Activated gamma-delta T cell (primary cell): ENCODE data around the gene RAB37.

Experiments
- DNase-seq: peaks from one replicate; lab custom pipeline; 2025; lab: John Stamatoyannopoulos, UW
- total RNA-seq, 2 donors: gene quantifications; one replicate each; lab custom pipeline; 2026; lab: John Stamatoyannopoulos, UW

The RAB37 gene, protein sequence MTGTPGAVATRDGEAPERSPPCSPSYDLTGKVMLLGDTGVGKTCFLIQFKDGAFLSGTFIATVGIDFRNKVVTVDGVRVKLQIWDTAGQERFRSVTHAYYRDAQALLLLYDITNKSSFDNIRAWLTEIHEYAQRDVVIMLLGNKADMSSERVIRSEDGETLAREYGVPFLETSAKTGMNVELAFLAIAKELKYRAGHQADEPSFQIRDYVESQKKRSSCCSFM
- 60.1 to 151 reads per million in 2 donors for total RNA-seq

DNA sequence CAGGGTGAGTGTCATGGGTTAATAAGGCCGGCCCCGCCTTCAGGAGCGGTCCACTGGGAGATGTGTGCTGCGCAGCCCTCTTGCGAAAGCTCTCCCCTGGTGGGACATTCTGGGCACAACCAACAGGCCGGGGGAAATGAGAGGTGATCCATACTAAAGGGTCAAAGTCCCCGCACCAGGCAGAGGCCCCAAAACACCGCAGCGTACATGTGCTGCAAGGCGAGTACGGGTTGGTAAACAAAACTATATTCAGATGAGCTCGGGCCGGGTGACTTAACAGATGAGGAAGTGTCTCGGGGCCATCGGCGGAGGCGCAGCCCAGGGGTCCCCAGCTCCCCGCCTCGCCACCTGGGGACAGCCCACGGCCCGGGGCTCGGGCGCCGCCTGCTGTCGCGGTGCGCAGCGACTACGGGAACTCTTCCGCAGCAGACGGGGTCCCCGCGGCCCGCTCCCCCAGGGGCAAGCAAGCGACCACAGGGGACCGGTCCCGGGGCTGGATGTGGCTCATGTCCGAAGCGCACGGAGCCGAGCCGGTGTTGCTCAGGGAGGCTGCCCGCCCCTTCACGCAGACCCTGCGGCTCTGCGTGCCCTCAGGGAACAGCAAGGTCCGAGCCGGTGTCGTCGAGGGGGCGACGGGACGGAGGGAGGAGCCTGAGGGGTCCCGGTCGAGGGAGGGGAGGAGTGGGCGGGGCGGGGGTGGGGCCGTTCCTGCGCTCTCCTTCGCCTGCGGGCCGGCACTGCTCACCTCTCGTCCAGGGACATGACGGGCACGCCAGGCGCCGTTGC is at the start of gene RAB37:
RAB37 (plus strand) TSS at position 744 of the 786 bp plus-strand sequence; CDS start at position 761, 17 bp downstream.
- DNase-seq = no peak

- DNase-seq = no peak
Measured at GRCh38 chr17:74687886-74688285, 49.2 kb upstream of the RAB37 start.

DNA sequence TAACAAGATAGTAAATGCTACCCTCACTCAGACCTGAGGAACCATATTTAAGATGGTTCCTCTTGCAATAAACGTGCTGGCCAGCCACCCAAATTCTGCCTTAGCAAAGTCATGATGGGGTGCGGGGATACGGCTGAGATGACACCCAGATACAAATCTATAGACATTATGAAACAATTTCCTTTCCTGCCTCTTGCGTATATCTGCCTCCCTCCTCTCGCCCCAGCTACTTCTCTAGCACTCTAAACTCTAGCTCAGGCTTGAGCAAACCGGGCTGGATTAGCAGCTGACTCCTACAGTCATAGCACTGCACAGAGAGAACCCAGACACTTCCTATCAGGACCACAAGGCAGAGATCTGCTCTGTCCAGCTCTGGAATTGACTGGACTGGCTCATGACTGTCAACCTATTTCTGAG is 46.6 kb upstream of the RAB37 start:
- DNase-seq = no peak

- DNase-seq = no peak
Measured at GRCh38 chr17:74691151-74691550, 45.9 kb upstream of the RAB37 start.

GRCh38 chr17:74694081-74694480 is 43.0 kb upstream of the RAB37 start:
- no peak for DNase-seq

- no peak for DNase-seq
Measured at GRCh38 chr17:74695629-74696028, 41.4 kb upstream of the RAB37 start.

GRCh38 chr17:74697515-74697914 is 39.5 kb upstream of the RAB37 start:
- no peak for DNase-seq

DNA sequence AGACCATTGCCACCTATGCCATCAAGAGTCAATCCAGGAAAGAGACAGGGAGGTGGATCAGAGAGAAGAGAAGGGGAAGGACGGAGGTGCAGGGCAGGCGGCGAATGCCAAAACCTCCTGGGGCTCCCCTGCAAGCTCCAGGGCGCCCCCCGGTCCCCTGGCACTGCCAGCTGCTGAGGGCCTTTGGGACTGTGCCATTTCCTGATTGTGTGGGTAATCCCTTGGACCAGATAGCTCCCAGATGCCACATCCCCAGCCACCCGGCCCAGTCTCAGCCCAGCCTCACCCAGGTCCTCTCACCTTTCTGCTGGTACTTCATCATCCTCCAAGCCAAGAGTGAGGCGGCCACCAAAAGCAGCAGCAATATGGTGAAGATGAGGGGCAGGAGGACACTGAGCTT is 39.0 kb upstream of the RAB37 start:
- no peak for DNase-seq

DNA sequence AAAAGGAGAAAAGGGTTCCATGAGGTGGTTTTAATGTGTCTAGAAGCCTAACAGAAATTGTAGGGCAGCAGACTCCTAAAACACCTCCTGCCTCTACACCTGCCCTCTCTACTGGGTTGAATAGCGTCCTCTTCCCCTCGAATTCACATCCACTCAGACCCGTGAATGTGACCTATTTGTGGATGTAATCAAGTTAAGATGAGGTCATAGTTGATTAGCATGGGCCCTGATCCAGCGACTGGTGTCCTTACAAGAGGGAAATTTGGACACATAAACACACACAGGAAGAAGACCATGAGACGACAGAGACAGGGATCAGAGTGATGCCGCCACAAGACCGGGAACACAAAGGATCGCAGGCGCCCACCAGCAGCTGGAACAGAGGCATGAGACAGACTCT is 37.8 kb upstream of the RAB37 start:
- no peak for DNase-seq

GRCh38 chr17:74702116-74702871 is 34.8 kb upstream of the RAB37 start:
- DNase-seq = no peak

DNA sequence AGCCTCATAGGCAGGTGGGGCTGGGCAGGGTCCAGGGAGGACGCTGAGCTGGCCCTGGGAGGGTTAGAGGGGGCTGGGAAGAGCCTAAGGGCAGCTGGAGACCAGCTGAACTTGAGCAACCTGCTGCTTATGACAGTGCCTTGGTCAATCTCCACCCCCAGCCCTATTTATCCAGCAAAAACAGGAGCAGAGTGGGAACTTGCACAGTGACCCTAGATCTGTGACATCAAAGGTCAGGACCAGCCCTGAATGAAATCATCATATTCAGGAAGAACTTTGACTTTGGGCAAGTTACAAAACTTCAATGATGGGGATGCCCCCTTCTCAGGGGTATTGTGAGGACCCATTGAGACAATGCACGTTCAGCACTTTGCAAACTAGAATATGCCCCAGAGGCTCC is 33.7 kb upstream of the RAB37 start:
- no peak for DNase-seq

DNA sequence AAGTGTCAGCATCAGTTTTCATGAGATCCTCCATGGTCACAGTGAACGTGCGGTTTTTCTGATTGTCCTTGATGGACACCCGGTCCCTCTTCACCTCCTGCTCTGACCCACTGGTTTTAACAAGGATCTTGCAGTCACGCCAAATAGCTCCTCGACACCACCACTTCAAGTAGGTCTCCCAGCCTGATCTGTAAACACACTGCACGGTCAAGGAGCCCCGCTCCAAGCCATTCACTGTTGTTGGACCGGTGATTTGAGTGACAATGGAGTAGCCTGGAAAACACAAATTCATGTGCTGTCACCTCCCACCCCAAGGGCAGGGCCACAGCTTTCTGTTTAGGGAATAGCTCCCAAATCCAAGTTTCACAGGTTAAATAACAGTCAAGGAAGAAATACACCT is 32.5 kb upstream of the RAB37 start:
- no peak for DNase-seq

DNA sequence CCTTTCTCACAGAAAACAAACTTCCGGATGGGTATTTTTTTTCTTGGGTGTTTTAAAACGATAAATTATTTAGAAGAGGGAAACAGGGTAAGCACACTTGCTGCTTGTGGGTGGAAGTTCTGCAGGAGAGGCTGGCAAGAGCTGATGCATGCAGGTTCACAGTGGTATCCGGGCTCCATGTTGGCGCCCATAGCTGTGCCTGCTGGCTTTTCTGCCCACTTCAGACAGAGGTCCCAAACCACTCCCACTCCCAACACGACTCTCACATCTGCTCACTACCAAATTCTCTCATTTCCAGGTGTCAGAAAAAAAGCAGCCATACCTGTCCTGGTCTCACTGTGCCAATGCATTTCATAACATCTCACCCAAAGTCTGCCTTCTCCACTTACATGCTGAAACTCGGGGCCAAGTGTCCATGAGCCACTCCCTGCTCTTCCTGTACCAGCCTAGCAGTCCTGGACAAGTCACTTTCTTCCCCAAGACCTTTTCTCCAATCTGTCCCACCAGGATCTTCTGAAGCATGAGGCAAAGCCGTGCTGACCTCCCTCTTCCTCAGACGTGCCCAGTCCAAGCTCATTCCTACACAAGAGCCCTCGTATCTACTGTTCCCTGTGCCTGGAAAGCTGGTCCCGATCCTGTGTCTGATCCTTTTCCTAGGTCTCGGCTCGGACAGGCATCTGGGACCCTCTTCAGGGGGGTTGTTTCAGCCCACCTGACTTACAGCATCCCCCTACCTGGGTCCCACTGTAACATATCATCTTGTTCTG is 25.8 kb upstream of the RAB37 start:
- no peak for DNase-seq

DNA sequence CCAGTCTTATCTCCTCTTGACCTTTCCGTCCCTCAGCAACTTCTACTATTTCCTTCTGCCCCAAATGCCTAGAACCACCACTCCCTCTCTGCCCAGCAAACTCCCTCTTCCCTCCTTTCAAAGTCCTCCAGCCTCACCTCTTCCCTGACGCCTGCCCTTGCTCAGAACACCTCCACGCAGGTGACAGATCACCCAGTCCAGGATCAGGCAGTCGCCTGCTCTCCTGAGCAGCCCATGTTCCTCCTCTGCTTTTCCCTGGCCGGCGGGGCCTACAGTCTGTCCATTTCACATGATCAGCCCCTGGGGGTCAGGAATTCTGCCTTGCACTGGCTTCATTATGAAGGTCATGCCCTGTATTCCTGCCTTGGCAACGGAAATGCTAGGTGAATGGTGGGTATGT is 24.8 kb upstream of the RAB37 start:
- no peak for DNase-seq

- DNase-seq = no peak
Measured at GRCh38 chr17:74712756-74713155, 24.3 kb upstream of the RAB37 start, which contains the start of gene CD300LF. TSS of gene CD300LF (minus strand) at chr17:74712923. CDS start at chr17:74712866, 57 bp downstream.

- no peak for DNase-seq
Measured at GRCh38 chr17:74713171-74713755, 23.8 kb upstream of the RAB37 start.

DNA sequence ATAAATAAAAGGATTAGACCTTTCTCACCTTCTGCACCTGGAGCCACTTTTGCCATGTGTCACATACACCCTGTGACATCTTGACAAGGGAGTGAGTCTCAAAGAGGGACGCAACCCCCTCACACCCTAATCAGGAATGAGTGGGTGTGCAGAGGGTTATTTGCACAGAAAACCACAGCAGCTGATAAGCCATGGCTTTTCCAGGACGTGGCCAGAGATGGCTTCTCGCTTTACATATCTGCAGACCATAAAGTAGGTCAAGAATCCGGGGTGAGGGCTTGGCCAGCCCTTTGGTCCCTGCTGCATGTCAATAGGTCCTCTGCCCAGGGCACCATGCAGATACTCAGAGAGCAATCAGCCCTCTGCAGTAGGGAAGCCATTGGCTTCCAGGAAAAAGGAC is 21.9 kb upstream of the RAB37 start:
- DNase-seq = no peak

GRCh38 chr17:74720506-74720905 is 16.6 kb upstream of the RAB37 start:
- DNase-seq = no peak

GRCh38 chr17:74722782-74723181 is 14.3 kb upstream of the RAB37 start:
- DNase-seq = no peak

GRCh38 chr17:74723891-74724290 is 13.2 kb upstream of the RAB37 start:
- DNase-seq = no peak

- DNase-seq = no peak
Measured at GRCh38 chr17:74725111-74725510, 11.9 kb upstream of the RAB37 start.
